GM12878 (cell line): Measurements from ENCODE around the gene NHS. TPM values are rescaled to one million over a fixed set of nuclear protein-coding genes. Genes with fewer than 3 reads are reported as not detected.

ENCODE experiments used
- ATAC-seq: fragments of 200-7000 bp; cut with Tn5 transposase; 3 replicates; pipeline ENCODE4 v1.9.1; 2020; ENCODE audit warnings: mild to moderate bottlenecking, moderate library complexity
- BruUV-seq: library from RNA; stranded (reverse); fragments of 400-500 nt; replicated peaks from 2 replicates; lab custom pipeline; 2021; lab: Mats Ljungman, UMichigan
- CTCF ChIA-PET: fragments of 300-600 bp; sonication (Branson Sonifier 250); formaldehyde crosslinking; extraction: SDS; loops from one replicate; lab custom pipeline; 2021; ENCODE audit warnings: inconsistent platforms; lab: Yijun Ruan, JAX
- POLR2A ChIA-PET: fragments of 350-600 bp; formaldehyde crosslinking; extraction: SDS; loops from one replicate; lab custom pipeline; 2021; ENCODE audit warnings: inconsistent platforms; lab: Charles Lee
- RAD21 ChIA-PET: fragments of 300-600 bp; sonication (Branson Sonifier 250); formaldehyde crosslinking; loops from one replicate; lab custom pipeline; 2023; ENCODE audit warnings: antibody characterized with exemption; ENCODE audit not compliant: unreplicated experiment; lab: Charles Lee
- SMC1A ChIA-PET: fragments of 300-600 bp; sonication (Branson Sonifier 250); formaldehyde crosslinking; loops from one replicate; lab custom pipeline; 2023; ENCODE audit not compliant: unreplicated experiment, uncharacterized antibody; lab: Charles Lee
- DNase-seq: peaks from one replicate; pipeline ENCODE4 v3.0.0-alpha.2; 2011; ENCODE audit warnings: low read depth, low spot score
- FAIRE-seq: peaks from 3 replicates; lab custom pipeline; 2011; peaks lifted over from hg19 to GRCh38; lab: Jason Lieb, UNC
- H2AFZ ChIP-seq: 2 replicates; pipeline ENCODE4 v1.6.0; 2011; ENCODE audit warnings: low read depth, low read length, control low read depth; ENCODE audit not compliant: control insufficient read depth
- H3K27ac ChIP-seq: 2 replicates; pipeline ENCODE4 v1.5.1; 2011; ENCODE audit warnings: control low read depth; ENCODE audit not compliant: control insufficient read depth, insufficient read depth
- H3K27me3 ChIP-seq, 2 experiments: replicated peaks in 1 of 2; 2 replicates each; pipeline versions ENCODE4 v1.6.0 to v1.6.1; 2011; ENCODE audit warnings: low read length in 1 of 2; ENCODE audit not compliant: control insufficient read depth in 2 of 2, insufficient read depth in 2 of 2
- H3K36me3 ChIP-seq, 2 experiments: 2 replicates each; pipeline ENCODE4 v1.5.1; 2011; ENCODE audit warnings: low read length in 1 of 2; ENCODE audit not compliant: control insufficient read depth in 2 of 2, insufficient read depth in 2 of 2
- H3K4me1 ChIP-seq: 2 replicates; pipeline ENCODE4 v1.6.1; 2011; ENCODE audit warnings: mild to moderate bottlenecking, low read length, moderate library complexity, mixed read lengths; ENCODE audit not compliant: control insufficient read depth, insufficient read depth
- H3K4me2 ChIP-seq: 2 replicates; pipeline ENCODE4 v1.6.0; 2011; ENCODE audit warnings: control low read depth; ENCODE audit not compliant: control insufficient read depth, insufficient read depth
- H3K4me3 ChIP-seq: fragments of 200-600 bp; sonication (generic); 2 replicates; pipeline ENCODE4 v1.5.1; 2016
- H3K79me2 ChIP-seq: 2 replicates; pipeline ENCODE4 v1.6.0; 2011; ENCODE audit warnings: low read length; ENCODE audit not compliant: control insufficient read depth, insufficient read depth
- H3K9ac ChIP-seq: 2 replicates; pipeline ENCODE4 v1.8.0; 2011; ENCODE audit warnings: low read length, control low read depth, mixed read lengths; ENCODE audit not compliant: control insufficient read depth, insufficient read depth
- H3K9me3 ChIP-seq: replicated peaks from 3 replicates; pipeline ENCODE4 v1.5.1; 2011; ENCODE audit warnings: mild to moderate bottlenecking, low read length; ENCODE audit not compliant: control insufficient read depth, insufficient read depth
- H4K20me1 ChIP-seq: 2 replicates; pipeline ENCODE4 v1.6.0; 2011; ENCODE audit not compliant: control insufficient read depth, insufficient read depth
- BHLHE40 ChIP-seq, 2 experiments: fragments of 450-650 bp in 1 of 2; IDR thresholded peaks; 2 replicates each; pipeline ENCODE4 v1.6.1; 2011 to 2017; ENCODE audit warnings: low read depth in 2 of 2, borderline replicate concordance in 1 of 2, improper control_type of control experiment in 1 of 2, low read length in 1 of 2, mild to moderate bottlenecking in 1 of 2
- EP300 ChIP-seq, 2 experiments: fragments of 150-350 bp in 1 of 2; IDR thresholded peaks; 2 replicates each; pipeline ENCODE4 v1.6.1; 2011 to 2012; ENCODE audit warnings: low read depth in 2 of 2, low read length in 2 of 2, borderline replicate concordance in 1 of 2, improper control_type of control experiment in 1 of 2, inconsistent platforms in 1 of 2; ENCODE audit not compliant: control insufficient read depth in 1 of 2
- FOXM1 ChIP-seq: IDR thresholded peaks from 2 replicates; pipeline ENCODE4 v1.6.1; 2012; ENCODE audit warnings: low read depth, mild to moderate bottlenecking, inconsistent platforms, low read length, moderate library complexity
- MEF2A ChIP-seq: IDR thresholded peaks from 2 replicates; pipeline ENCODE4 v1.6.1; 2011; ENCODE audit warnings: low read depth, mild to moderate bottlenecking, low read length, moderate library complexity; ENCODE audit not compliant: insufficient read depth
- NBN ChIP-seq: fragments of 450-650 bp; IDR thresholded peaks from 2 replicates; pipeline ENCODE4 v1.6.1; 2016
- NFXL1 ChIP-seq: fragments of 450-650 bp; IDR thresholded peaks from 2 replicates; pipeline ENCODE4 v1.6.1; 2017; ENCODE audit warnings: antibody characterized with exemption, mild to moderate bottlenecking, borderline replicate concordance
- NRF1 ChIP-seq: conservative IDR thresholded peaks from 2 replicates; pipeline ENCODE4 v1.6.1; 2011; ENCODE audit warnings: mild to moderate bottlenecking, low read depth, low read length, improper control_type of control experiment
- RAD21 ChIP-seq: IDR thresholded peaks from 2 replicates; pipeline ENCODE4 v1.6.1; 2011; ENCODE audit warnings: mild to moderate bottlenecking, low read depth, low read length, moderate library complexity; ENCODE audit not compliant: insufficient read depth
- RELA ChIP-seq: fragments of 450-650 bp; IDR thresholded peaks from 2 replicates; pipeline ENCODE4 v1.8.0; 2014; ENCODE audit warnings: borderline replicate concordance; ENCODE audit not compliant: partially characterized antibody
- WGBS: methylation state at CpG from one replicate; pipeline ENCODE4 v1.1.6; 2016; ENCODE audit warnings: low lambda C conversion rate; ENCODE audit not compliant: insufficient replicate concordance, insufficient coverage; ENCODE audit errors: missing lambda C conversion rate; 5-methylcytosine and 5-hydroxymethylcytosine counted together
- in situ Hi-C: fragments of 300-500 bp; cut with MboI; formaldehyde crosslinking; loops from 9 replicates; pipeline ENCODE4 v1.14.3; 2018; ENCODE audit warnings: mixed read lengths
- intact Hi-C: fragments of 100-400 bp; cut with micrococcal nuclease; formaldehyde crosslinking; loops from one replicate; pipeline ENCODE4 v1.14.2; 2022; ENCODE audit not compliant: unreplicated experiment
- polyA plus RNA-seq, 11 experiments: library from polyadenylated mRNA; depleted of rRNA in 4 of 11; unstranded in 6 of 11; stranded (reverse) in 5 of 11; fragments of >200 nt; fragmentation: Nextera tagmentation in 4 of 11; fragmentation: Illumina TruSeq in 1 of 11; extraction: Ambion mirVana in 4 of 11; extraction: Trizol in 1 of 11; gene quantifications; 1 replicate in 1 of 11; 2 replicates in 10 of 11; pipeline versions ENCODE4 v1.2.1 to v1.2.3, GENCODE V29; 2011 to 2016; ENCODE audit warnings: inconsistent platforms in 2 of 11, missing spikeins in 2 of 11, low read depth in 1 of 11
- total RNA-seq, 4 experiments: library from RNA; depleted of rRNA in 3 of 4; stranded (reverse); fragments of >200 nt in 3 of 4; fragmentation: Illumina TruSeq in 1 of 4; extraction: Trizol in 1 of 4; gene quantifications; 2 replicates each; pipeline versions ENCODE4 v1.2.1 to v1.2.3, GENCODE V29; 2013 to 2021
- TF ChIP-seq, protein P1 (sequence below): fragments of 450-650 bp; IDR thresholded peaks from 2 replicates; pipeline ENCODE4 v1.6.1; 2017; ENCODE audit warnings: mild to moderate bottlenecking, moderate library complexity
- TF ChIP-seq, protein P2 (sequence below): fragments of 450-650 bp; IDR thresholded peaks from 2 replicates; pipeline ENCODE4 v1.6.1; 2017; ENCODE audit warnings: borderline replicate concordance
- TF ChIP-seq, protein P3 (sequence below): fragments of 450-650 bp; IDR thresholded peaks from 2 replicates; pipeline ENCODE4 v1.6.1; 2016; ENCODE audit warnings: mild to moderate bottlenecking

The NHS gene
- total and polyA plus RNA-seq, 10 of the 15 experiments (the other 5 are each of a cell fraction or from before 2014, with no cell fraction given): under 0.01 to 0.07 (median 0.03) TPM; not detected in 7

DNA sequence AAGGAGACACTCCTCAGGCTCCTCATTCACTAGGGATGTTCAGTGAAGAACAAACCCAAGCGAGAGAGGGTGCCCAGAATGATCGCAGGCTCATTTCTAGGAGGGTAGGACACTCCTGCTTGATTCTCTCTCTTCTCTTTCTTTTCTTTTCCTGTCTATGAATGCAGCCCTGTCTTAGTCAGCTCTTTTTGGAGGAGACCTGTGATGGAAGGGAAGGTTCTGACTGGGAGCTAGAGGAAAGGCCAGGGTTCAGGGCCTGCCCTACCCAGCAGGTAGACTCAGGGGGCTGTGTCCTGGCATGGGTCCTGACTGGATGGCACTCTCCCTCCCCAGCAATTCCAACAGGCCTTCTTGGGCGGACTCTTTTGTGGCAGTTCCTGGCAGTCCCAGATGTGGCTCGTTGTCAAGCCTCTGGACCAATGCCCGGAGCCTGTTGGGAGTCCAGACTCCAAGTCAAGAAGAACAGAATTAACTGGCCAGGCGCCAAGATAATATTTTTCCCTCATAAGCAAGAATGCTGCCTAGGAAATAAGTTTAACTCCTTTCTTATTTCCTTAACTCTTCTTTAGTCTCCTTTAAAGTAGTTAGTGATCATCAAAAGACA, 222.9 kb downstream of the NHS start:
- intact Hi-C loops (no loop called here), in situ Hi-C loops (no loop called here)
- no peak for FAIRE-seq
- Histone ChIP-seq H2AFZ (no peak overlapping the region), H3K4me3 (no peak overlapping the region), H3K4me1 (no peaks in the 10 kb centered on the region), H4K20me1 (no peaks in the 10 kb centered on the region), H3K79me2 (no peaks in the 10 kb centered on the region), H3K9ac (no peak overlapping the region), H3K27me3 (no peaks in the 10 kb centered on the region; a peak in 1 of 4 replicates), H3K27ac (no peak overlapping the region), H3K4me2 (no peak overlapping the region), H3K36me3 (no peaks in the 10 kb centered on the region), H3K9me3 (no peaks in the 10 kb centered on the region; the same call in 2 of the 3 replicates)
- POLR2A ChIA-PET: no interaction called here
- 20% methylated on average over 6 of the region's 6 CpGs for WGBS
- TF ChIP-seq NFXL1: no peak
- TF ChIP-seq, protein P1, sequence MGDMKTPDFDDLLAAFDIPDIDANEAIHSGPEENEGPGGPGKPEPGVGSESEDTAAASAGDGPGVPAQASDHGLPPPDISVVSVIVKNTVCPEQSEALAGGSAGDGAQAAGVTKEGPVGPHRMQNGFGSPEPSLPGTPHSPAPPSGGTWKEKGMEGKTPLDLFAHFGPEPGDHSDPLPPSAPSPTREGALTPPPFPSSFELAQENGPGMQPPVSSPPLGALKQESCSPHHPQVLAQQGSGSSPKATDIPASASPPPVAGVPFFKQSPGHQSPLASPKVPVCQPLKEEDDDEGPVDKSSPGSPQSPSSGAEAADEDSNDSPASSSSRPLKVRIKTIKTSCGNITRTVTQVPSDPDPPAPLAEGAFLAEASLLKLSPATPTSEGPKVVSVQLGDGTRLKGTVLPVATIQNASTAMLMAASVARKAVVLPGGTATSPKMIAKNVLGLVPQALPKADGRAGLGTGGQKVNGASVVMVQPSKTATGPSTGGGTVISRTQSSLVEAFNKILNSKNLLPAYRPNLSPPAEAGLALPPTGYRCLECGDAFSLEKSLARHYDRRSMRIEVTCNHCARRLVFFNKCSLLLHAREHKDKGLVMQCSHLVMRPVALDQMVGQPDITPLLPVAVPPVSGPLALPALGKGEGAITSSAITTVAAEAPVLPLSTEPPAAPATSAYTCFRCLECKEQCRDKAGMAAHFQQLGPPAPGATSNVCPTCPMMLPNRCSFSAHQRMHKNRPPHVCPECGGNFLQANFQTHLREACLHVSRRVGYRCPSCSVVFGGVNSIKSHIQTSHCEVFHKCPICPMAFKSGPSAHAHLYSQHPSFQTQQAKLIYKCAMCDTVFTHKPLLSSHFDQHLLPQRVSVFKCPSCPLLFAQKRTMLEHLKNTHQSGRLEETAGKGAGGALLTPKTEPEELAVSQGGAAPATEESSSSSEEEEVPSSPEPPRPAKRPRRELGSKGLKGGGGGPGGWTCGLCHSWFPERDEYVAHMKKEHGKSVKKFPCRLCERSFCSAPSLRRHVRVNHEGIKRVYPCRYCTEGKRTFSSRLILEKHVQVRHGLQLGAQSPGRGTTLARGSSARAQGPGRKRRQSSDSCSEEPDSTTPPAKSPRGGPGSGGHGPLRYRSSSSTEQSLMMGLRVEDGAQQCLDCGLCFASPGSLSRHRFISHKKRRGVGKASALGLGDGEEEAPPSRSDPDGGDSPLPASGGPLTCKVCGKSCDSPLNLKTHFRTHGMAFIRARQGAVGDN: no peak
- TF ChIP-seq RAD21: no peak
- no peak for TF ChIP-seq NRF1
- no peak for TF ChIP-seq FOXM1
- TF ChIP-seq RELA: no peak
- TF ChIP-seq MEF2A: no peak
- no peak for TF ChIP-seq EP300 (IDR thresholded peaks at IDR 0.05; ENCODE audit: borderline replicate concordance in 1 of 2, control insufficient read depth in 1 of 2, low read depth in 2 of 2, low read length in 2 of 2)
- TF ChIP-seq, protein P2, sequence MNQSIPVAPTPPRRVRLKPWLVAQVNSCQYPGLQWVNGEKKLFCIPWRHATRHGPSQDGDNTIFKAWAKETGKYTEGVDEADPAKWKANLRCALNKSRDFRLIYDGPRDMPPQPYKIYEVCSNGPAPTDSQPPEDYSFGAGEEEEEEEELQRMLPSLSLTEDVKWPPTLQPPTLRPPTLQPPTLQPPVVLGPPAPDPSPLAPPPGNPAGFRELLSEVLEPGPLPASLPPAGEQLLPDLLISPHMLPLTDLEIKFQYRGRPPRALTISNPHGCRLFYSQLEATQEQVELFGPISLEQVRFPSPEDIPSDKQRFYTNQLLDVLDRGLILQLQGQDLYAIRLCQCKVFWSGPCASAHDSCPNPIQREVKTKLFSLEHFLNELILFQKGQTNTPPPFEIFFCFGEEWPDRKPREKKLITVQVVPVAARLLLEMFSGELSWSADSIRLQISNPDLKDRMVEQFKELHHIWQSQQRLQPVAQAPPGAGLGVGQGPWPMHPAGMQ: no peak
- TF ChIP-seq, protein P3, sequence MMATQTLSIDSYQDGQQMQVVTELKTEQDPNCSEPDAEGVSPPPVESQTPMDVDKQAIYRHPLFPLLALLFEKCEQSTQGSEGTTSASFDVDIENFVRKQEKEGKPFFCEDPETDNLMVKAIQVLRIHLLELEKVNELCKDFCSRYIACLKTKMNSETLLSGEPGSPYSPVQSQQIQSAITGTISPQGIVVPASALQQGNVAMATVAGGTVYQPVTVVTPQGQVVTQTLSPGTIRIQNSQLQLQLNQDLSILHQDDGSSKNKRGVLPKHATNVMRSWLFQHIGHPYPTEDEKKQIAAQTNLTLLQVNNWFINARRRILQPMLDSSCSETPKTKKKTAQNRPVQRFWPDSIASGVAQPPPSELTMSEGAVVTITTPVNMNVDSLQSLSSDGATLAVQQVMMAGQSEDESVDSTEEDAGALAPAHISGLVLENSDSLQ: no peak
- TF ChIP-seq BHLHE40 (IDR thresholded peaks at IDR 0.05; ENCODE audit: borderline replicate concordance in 1 of 2, low read depth in 2 of 2, low read length in 1 of 2): no peak
- no peak for TF ChIP-seq NBN
- no peak for DNase-seq
- no TSS peak for BruUV-seq
- SMC1A ChIA-PET: no interaction called here
- CTCF ChIA-PET: no interaction called here
- ATAC-seq: no peak
- RAD21 ChIA-PET: no interaction called here
